ENCODE measurements around the gene VTA1. TPM values are rescaled to one million over a fixed set of nuclear protein-coding genes. Genes with fewer than 3 reads are reported as not detected.
"Not testable (repeated sequence)": the region's sequence is repeated elsewhere in the genome, so short reads cannot be mapped to it uniquely, and the experiment has no call there.

Gene VTA1
- 49.9 and 54.4 TPM in 2 replicates for total RNA-seq

DNA sequence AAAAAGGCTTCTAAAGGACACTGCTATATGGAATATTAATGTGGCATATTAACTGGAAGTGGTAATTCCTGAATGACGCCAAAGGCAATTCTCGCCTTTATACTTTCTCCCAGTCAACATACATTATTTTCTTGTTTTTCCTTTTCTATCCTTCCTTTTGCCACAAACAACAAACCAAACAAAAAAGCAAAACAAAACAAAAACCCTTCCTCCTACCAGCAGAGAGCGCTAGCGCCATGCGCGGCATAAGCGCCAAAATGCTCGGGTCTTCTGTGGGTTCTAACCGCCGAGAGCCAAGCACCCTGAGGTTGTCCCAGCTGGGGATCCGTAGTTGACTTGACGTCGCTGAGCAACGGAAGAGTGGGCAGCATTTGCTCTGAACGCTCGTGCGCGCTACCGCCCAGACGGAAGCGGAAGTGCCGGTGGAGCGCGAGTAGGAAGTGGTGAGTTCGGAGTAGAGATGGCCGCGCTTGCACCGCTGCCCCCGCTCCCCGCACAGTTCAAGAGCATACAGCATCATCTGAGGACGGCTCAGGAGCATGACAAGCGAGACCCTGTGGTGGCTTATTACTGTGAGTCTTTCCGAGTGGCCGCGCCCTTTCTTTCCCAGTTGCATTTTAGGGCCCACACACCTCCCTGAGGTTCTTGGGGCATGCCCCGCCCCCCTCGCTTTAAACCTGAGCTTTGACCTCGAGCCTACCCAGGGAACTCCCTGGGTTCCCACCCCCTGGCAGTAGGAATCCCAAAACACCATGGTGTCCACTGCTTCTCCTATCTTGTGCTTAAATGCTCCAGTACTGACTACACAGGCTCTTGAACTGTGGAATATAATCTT lies at the start of gene VTA1, which contains the start of gene NMBR:
VTA1 (plus strand) TSS at position 436 of the 835 bp plus-strand sequence; CDS start at position 461, 25 bp downstream.
NMBR (minus strand) TSS at position 295 of the 835 bp plus-strand sequence. CDS start 58,464 bp downstream, outside the sequence.
- TF ChIP-seq CTCF (IDR thresholded peaks at IDR 0.05; ENCODE audit: insufficient read depth, low read length, poor library complexity, severe bottlenecking), result peak; percentile 85
- peak within 1 kb of the TSS; percentile 97 for H3K4me3 ChIP-seq (ENCODE audit: low read depth, low read length)
- H3K27me3 ChIP-seq (ENCODE audit: control insufficient read depth, insufficient read depth, low read length), result no peaks in the 10 kb centered on the region
- peak; percentile 97 for DNase-seq (ENCODE audit: low read depth)
- H3K36me3 ChIP-seq (ENCODE audit: control insufficient read depth, insufficient read depth, low read length), result no peaks in the 10 kb centered on the region

- H3K4me3 ChIP-seq (ENCODE audit: low read depth, low read length); H3K27me3 ChIP-seq (ENCODE audit: control insufficient read depth, insufficient read depth, low read length); DNase-seq (ENCODE audit: low read depth); H3K36me3 ChIP-seq (ENCODE audit: control insufficient read depth, insufficient read depth, low read length): not testable (repeated sequence)
Observed at GRCh38 chr6:142104820-142105219, 42.2 kb upstream of the VTA1 start.

DNA sequence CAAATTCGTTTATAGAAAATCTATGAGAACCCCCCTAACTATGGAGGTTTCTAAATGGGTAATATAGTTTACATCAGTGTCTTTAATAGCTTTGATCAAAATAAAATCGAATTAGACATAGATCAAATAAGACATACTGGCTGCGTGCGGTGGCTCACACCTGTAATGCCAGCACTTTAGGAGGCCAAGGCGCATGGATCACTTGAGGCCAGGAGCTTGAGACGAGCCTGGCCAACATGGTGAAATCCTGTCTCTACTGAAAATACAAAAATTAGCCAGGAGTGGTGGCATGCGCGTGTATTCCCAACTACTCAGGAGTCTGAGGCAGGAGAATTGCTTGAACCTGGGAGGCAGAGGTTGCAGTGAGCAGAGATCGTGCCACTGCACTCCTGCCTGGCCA lies 36.2 kb upstream of the VTA1 start:
- not testable (repeated sequence) for H3K36me3 ChIP-seq (ENCODE audit: control insufficient read depth, insufficient read depth, low read length); H3K4me3 ChIP-seq (ENCODE audit: low read depth, low read length); H3K27me3 ChIP-seq (ENCODE audit: control insufficient read depth, insufficient read depth, low read length); DNase-seq (ENCODE audit: low read depth)

GRCh38 chr6:142112451-142113061 lies 34.5 kb upstream of the VTA1 start:
- peak; percentile 35 for DNase-seq (ENCODE audit: low read depth)
- TF ChIP-seq CTCF (IDR thresholded peaks at IDR 0.05; ENCODE audit: insufficient read depth, low read length, poor library complexity, severe bottlenecking), result peak; percentile 73
- Histone ChIP-seq H3K36me3 (ENCODE audit: control insufficient read depth, insufficient read depth, low read length) (no peaks in the 10 kb centered on the region), H3K4me3 (ENCODE audit: low read depth, low read length) (no peak overlapping the region), H3K27me3 (ENCODE audit: control insufficient read depth, insufficient read depth, low read length) (no peaks in the 10 kb centered on the region)

GRCh38 chr6:142117366-142117765 lies 29.7 kb upstream of the VTA1 start:
- no peak for DNase-seq (ENCODE audit: low read depth)
- no peak for TF ChIP-seq CTCF (IDR thresholded peaks at IDR 0.05; ENCODE audit: insufficient read depth, low read length, poor library complexity, severe bottlenecking)
- Histone ChIP-seq H3K4me3 (ENCODE audit: low read depth, low read length) (no peak overlapping the region), H3K36me3 (ENCODE audit: control insufficient read depth, insufficient read depth, low read length) (no peaks in the 10 kb centered on the region), H3K27me3 (ENCODE audit: control insufficient read depth, insufficient read depth, low read length) (no peaks in the 10 kb centered on the region)

DNA sequence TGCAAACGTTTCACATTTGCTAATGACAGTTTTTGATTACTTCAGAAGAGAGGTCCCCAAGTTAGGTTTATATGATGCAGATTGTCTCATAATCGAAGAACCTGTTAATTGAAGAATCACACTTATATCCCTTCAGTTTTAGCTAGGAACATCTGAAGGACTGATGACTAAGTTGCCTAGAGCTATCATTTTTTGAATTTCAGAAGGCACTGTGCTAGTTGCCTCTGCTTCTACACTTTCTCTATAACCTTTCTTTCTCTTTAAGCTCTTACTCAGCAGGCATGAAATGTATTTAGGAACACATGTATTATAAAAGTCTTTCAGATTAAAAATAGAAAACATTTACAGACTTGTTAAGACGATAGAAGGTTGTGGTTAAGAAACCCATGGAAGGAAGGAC lies 28.7 kb upstream of the VTA1 start:
- DNase-seq (ENCODE audit: low read depth), result no peak
- H3K36me3 ChIP-seq (ENCODE audit: control insufficient read depth, insufficient read depth, low read length), result no peaks in the 10 kb centered on the region
- H3K4me3 ChIP-seq (ENCODE audit: low read depth, low read length), result no peak overlapping the region
- no peak for TF ChIP-seq CTCF (IDR thresholded peaks at IDR 0.05; ENCODE audit: insufficient read depth, low read length, poor library complexity, severe bottlenecking)
- no peaks in the 10 kb centered on the region for H3K27me3 ChIP-seq (ENCODE audit: control insufficient read depth, insufficient read depth, low read length)

Measured in kidney epithelial cell (primary cell).